Natural killer cell (primary cell): ENCODE results near the gene PCDHB1. TPM values are rescaled to one million over a fixed set of nuclear protein-coding genes. Genes with fewer than 3 reads are reported as not detected.
"Not testable (repeated sequence)": the region's sequence is repeated elsewhere in the genome, so short reads cannot be mapped to it uniquely, and the experiment has no call there.

ENCODE experiments used
- ATAC-seq, 3 donors: fragments of 150-1000 bp in 2 of 3; fragments of 200-7000 bp in 1 of 3; cut with Tn5 transposase; 1 replicate in 1 of 3; 2 replicates in 2 of 3; pipeline ENCODE4 v1.10.0; 2021; ENCODE audit warnings: mild to moderate bottlenecking in 2 of 3, moderate library complexity in 2 of 3
- DNase-seq, 2 donors: peaks; one replicate each; pipeline versions ENCODE4 v3.0.0 to v3.0.0-alpha.2; 2013 to 2021; ENCODE audit warnings: mixed read lengths in 1 of 2
- H3K27ac ChIP-seq: one replicate; pipeline ENCODE4 v1.5.1; 2013; ENCODE audit warnings: mild to moderate bottlenecking, low read length
- H3K27me3 ChIP-seq: one replicate; pipeline ENCODE4 v1.6.1; 2013; ENCODE audit warnings: low read length; ENCODE audit not compliant: control insufficient read depth, insufficient read depth
- H3K36me3 ChIP-seq: one replicate; pipeline ENCODE4 v1.6.1; 2013; ENCODE audit warnings: low read length; ENCODE audit not compliant: control insufficient read depth, insufficient read depth
- H3K4me1 ChIP-seq: one replicate; pipeline ENCODE4 v1.6.1; 2013; ENCODE audit warnings: low read length; ENCODE audit not compliant: control insufficient read depth, insufficient read depth
- H3K4me3 ChIP-seq: one replicate; pipeline ENCODE4 v1.5.1; 2013; ENCODE audit warnings: low read length
- H3K9me3 ChIP-seq: one replicate; pipeline ENCODE4 v1.6.1; 2013; ENCODE audit warnings: low read length; ENCODE audit not compliant: control insufficient read depth, insufficient read depth
- H3K27ac Mint-ChIP-seq, 2 donors: one replicate each; pipeline ENCODE4 v1.8.0; 2022; ENCODE audit warnings: mild to moderate bottlenecking in 2 of 2, mixed read lengths in 2 of 2, moderate library complexity in 1 of 2
- H3K27me3 Mint-ChIP-seq, 2 donors: one replicate each; pipeline ENCODE4 v1.8.0; 2022; ENCODE audit warnings: low read depth in 2 of 2, mixed read lengths in 2 of 2
- H3K36me3 Mint-ChIP-seq: one replicate; pipeline ENCODE4 v1.8.0; 2022; ENCODE audit warnings: mixed read lengths
- H3K4me1 Mint-ChIP-seq, 2 donors: one replicate each; pipeline ENCODE4 v1.8.0; 2022; ENCODE audit warnings: mixed read lengths in 2 of 2
- H3K4me3 Mint-ChIP-seq: one replicate; pipeline ENCODE4 v1.8.0; 2022; ENCODE audit warnings: mild to moderate bottlenecking, moderate library complexity, mixed read lengths
- H3K9me3 Mint-ChIP-seq, 2 donors: one replicate each; pipeline ENCODE4 v1.8.0; 2022; ENCODE audit warnings: mixed read lengths in 2 of 2
- WGBS: methylation state at CpG from one replicate; pipeline ENCODE4 v1.1.7; 2013; ENCODE audit warnings: missing lambda C conversion rate; ENCODE audit not compliant: insufficient coverage; 5-methylcytosine and 5-hydroxymethylcytosine counted together
- intact Hi-C: fragments of 100-400 bp; cut with micrococcal nuclease; formaldehyde crosslinking; loops from one replicate; pipeline ENCODE4 v1.14.2; 2022
- total RNA-seq, 4 donors: library from RNA; stranded (reverse); fragments of 120-200 nt in 1 of 4; gene quantifications; one replicate each; pipeline versions ENCODE4 v1.2.3 to v1.2.4, GENCODE V29; 2013 to 2022
- TF ChIP-seq, protein P1 (sequence below): fragments of 200-600 bp; IDR thresholded peaks from one replicate; pipeline ENCODE4 v1.8.0; 2022; ENCODE audit warnings: antibody characterized with exemption

PCDHB1 gene
- total RNA-seq, 3 donors from 2014 or later (not counting 1 experiment from before 2014, with no cell fraction given) = not detected

DNA sequence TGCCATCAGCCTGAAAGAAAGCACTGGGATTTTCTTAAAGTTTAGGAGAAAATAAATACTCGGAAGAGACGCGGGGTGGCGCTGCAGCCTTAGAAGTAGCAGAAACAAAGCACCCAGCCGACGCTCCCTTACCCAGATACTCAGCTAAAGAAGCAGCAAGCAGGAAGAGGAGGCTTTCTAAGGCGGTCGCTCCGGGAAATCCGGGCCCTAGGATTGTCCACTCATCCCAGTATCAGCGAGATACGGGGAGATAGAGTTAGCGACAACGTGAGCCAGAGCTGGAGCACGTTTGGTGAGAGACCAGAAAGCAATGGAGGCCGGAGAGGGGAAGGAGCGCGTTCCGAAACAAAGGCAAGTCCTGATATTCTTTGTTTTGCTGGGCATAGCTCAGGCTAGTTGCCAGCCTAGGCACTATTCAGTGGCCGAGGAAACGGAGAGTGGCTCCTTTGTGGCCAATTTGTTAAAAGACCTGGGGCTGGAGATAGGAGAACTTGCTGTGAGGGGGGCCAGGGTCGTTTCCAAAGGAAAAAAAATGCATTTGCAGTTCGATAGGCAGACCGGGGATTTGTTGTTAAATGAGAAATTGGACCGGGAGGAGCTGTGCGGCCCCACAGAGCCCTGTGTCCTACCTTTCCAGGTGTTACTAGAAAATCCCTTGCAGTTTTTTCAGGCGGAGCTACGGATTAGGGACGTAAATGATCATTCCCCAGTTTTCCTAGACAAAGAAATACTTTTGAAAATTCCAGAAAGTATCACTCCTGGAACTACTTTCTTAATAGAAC, 43.5 kb downstream of the PCDHB1 start, which contains the start of gene PCDHB2:
Gene PCDHB2, plus strand, starts transcription at position 135 of the 782 bp plus-strand sequence. Its CDS starts 176 bp downstream, at position 311.
- DNase-seq = no peak
- no peak within 1 kb of the TSS for H3K27ac Mint-ChIP-seq
- WGBS = 19% methylated on average over 29 of the region's 29 CpGs
- H3K36me3 ChIP-seq = no peaks in the 10 kb centered on the region
- H3K4me3 Mint-ChIP-seq = no peak within 1 kb of the TSS
- no peak within 1 kb of the TSS for H3K4me3 ChIP-seq
- peaks cover 6 to 11% of the 10 kb centered on the region in 2 donors for H3K9me3 Mint-ChIP-seq
- H3K4me1 Mint-ChIP-seq = no peaks in the 10 kb centered on the region
- H3K27me3 Mint-ChIP-seq = peaks cover 0 to 11% of the 10 kb centered on the region in 2 donors
- no peak for ATAC-seq
- H3K4me1 ChIP-seq = no peaks in the 10 kb centered on the region
- intact Hi-C loops = no loop called here
- TF ChIP-seq, protein P1, sequence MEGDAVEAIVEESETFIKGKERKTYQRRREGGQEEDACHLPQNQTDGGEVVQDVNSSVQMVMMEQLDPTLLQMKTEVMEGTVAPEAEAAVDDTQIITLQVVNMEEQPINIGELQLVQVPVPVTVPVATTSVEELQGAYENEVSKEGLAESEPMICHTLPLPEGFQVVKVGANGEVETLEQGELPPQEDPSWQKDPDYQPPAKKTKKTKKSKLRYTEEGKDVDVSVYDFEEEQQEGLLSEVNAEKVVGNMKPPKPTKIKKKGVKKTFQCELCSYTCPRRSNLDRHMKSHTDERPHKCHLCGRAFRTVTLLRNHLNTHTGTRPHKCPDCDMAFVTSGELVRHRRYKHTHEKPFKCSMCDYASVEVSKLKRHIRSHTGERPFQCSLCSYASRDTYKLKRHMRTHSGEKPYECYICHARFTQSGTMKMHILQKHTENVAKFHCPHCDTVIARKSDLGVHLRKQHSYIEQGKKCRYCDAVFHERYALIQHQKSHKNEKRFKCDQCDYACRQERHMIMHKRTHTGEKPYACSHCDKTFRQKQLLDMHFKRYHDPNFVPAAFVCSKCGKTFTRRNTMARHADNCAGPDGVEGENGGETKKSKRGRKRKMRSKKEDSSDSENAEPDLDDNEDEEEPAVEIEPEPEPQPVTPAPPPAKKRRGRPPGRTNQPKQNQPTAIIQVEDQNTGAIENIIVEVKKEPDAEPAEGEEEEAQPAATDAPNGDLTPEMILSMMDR = no peak
- H3K36me3 Mint-ChIP-seq = peaks cover 2% of the 10 kb centered on the region
- H3K27me3 ChIP-seq = peaks cover 10% of the 10 kb centered on the region
- no peak within 1 kb of the TSS for H3K27ac ChIP-seq
- peaks cover 13% of the 10 kb centered on the region for H3K9me3 ChIP-seq

DNA sequence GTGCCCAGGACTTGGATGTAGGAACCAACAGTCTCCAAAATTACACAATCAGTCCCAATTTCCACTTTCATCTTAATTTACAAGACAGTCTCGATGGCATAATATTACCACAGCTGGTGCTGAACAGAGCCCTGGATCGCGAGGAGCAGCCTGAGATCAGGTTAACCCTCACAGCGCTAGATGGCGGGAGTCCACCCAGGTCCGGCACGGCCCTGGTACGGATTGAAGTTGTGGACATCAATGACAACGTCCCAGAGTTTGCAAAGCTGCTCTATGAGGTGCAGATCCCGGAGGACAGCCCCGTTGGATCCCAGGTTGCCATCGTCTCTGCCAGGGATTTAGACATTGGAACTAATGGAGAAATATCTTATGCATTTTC, 44.1 kb downstream of the PCDHB1 start:
- peaks cover 13% of the 10 kb centered on the region for H3K27me3 ChIP-seq
- no peaks in the 10 kb centered on the region for H3K4me1 ChIP-seq
- intact Hi-C loops = no loop called here
- peaks cover 15% of the 10 kb centered on the region for H3K9me3 ChIP-seq
- H3K4me1 Mint-ChIP-seq = peaks cover 0 to 1% of the 10 kb centered on the region in 2 donors
- no peaks in the 10 kb centered on the region for H3K36me3 ChIP-seq
- H3K4me3 Mint-ChIP-seq = no peak overlapping the region
- peaks cover 6 to 14% of the 10 kb centered on the region in 2 donors for H3K9me3 Mint-ChIP-seq
- H3K27me3 Mint-ChIP-seq = peaks cover 0 to 13% of the 10 kb centered on the region in 2 donors
- H3K4me3 ChIP-seq = no peak overlapping the region
- TF ChIP-seq, protein P1 = no peak
- peaks cover 8% of the 10 kb centered on the region for H3K36me3 Mint-ChIP-seq
- no peak overlapping the region for H3K27ac Mint-ChIP-seq
- WGBS = 53% methylated on average over 12 of the region's 12 CpGs
- H3K27ac ChIP-seq = no peak overlapping the region
- DNase-seq (no peak), ATAC-seq (no peak)

DNA sequence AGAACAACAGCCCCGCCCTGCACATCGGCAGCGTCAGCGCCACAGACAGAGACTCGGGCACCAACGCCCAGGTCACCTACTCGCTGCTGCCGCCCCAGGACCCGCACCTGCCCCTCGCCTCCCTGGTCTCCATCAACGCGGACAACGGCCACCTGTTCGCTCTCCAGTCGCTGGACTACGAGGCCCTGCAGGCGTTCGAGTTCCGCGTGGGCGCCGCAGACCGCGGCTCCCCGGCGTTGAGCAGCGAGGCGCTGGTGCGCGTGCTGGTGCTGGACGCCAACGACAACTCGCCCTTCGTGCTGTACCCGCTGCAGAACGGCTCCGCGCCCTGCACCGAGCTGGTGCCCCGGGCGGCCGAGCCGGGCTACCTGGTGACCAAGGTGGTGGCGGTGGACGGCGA, 45.0 kb downstream of the PCDHB1 start:
- 59% methylated on average over 23 of the region's 46 CpGs for WGBS

DNA sequence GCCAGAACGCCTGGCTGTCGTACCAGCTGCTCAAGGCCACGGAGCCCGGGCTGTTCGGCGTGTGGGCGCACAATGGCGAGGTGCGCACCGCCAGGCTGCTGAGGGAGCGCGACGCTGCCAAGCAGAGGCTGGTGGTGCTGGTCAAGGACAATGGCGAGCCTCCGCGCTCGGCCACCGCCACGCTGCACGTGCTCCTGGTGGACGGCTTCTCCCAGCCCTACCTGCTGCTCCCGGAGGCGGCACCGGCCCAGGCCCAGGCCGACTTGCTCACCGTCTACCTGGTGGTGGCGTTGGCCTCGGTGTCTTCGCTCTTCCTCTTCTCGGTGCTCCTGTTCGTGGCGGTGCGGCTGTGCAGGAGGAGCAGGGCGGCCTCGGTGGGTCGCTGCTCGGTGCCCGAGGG, 45.4 kb downstream of the PCDHB1 start:
- H3K27me3 Mint-ChIP-seq = peaks cover 0 to 16% of the 10 kb centered on the region in 2 donors
- peaks cover 10% of the 10 kb centered on the region for H3K36me3 Mint-ChIP-seq
- Histone ChIP-seq H3K27me3 (peaks cover 15% of the 10 kb centered on the region), H3K9me3 (peaks cover 22% of the 10 kb centered on the region)
- ATAC-seq, H3K27ac Mint-ChIP-seq, H3K4me1 Mint-ChIP-seq, H3K27ac ChIP-seq, DNase-seq, H3K4me3 Mint-ChIP-seq, H3K4me1 ChIP-seq, H3K36me3 ChIP-seq, intact Hi-C loops, H3K4me3 ChIP-seq: not testable (repeated sequence)
- 41% methylated on average over 24 of the region's 38 CpGs for WGBS
- peaks cover 6 to 16% of the 10 kb centered on the region in 2 donors for H3K9me3 Mint-ChIP-seq

More for the DNA sequence above, 45.0 kb downstream of the PCDHB1 start:
- H3K9me3 Mint-ChIP-seq = peaks cover 6 to 16% of the 10 kb centered on the region in 2 donors
- peaks cover 0 to 16% of the 10 kb centered on the region in 2 donors for H3K27me3 Mint-ChIP-seq
- H3K4me1 ChIP-seq, H3K36me3 ChIP-seq, H3K4me3 ChIP-seq, H3K27ac Mint-ChIP-seq, H3K27ac ChIP-seq, DNase-seq, ATAC-seq, H3K4me1 Mint-ChIP-seq, H3K4me3 Mint-ChIP-seq, intact Hi-C loops: not testable (repeated sequence)
- Histone ChIP-seq H3K9me3 (peaks cover 21% of the 10 kb centered on the region), H3K27me3 (peaks cover 15% of the 10 kb centered on the region)
- peaks cover 10% of the 10 kb centered on the region for H3K36me3 Mint-ChIP-seq
